HFF-Myc (cell line): ENCODE measurements around the gene TNRC6C.

ENCODE experiments used
- DNase-seq: peaks from one replicate; pipeline ENCODE4 v3.0.0-alpha.2; 2011; ENCODE audit warnings: low read depth; ENCODE audit errors: extremely low read depth
- H3K4me3 ChIP-seq: replicated peaks from 2 replicates; pipeline ENCODE4 v1.5.1; 2011; ENCODE audit warnings: low read depth, mild to moderate bottlenecking, control low read depth, low read length
- TF ChIP-seq, protein P1 (sequence below): IDR thresholded peaks from 2 replicates; pipeline ENCODE4 v1.5.1; 2012; ENCODE audit warnings: mild to moderate bottlenecking, low read depth, low read length, control low read depth; ENCODE audit errors: missing control alignments

Gene TNRC6C

DNA sequence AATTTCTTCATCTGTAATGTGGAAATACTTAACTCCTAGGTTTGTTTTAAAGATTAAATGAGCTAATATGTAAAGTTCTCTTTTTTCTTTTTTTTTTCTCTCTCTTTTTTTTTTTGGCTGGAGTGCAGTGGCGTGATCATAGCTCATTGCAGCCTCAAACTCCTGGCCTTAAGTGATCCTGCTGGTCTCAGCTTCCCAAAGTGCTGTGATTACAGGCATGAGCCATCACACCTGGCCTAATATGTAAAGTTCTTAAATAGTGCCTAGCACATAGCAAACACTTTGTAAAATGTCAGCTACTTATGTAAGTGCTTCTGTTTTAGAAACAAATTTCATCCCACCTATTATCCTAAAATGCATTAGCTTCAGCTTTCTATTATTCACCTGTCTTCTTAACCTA, 130.0 kb downstream of the TNRC6C start:
- TF ChIP-seq, protein P1, sequence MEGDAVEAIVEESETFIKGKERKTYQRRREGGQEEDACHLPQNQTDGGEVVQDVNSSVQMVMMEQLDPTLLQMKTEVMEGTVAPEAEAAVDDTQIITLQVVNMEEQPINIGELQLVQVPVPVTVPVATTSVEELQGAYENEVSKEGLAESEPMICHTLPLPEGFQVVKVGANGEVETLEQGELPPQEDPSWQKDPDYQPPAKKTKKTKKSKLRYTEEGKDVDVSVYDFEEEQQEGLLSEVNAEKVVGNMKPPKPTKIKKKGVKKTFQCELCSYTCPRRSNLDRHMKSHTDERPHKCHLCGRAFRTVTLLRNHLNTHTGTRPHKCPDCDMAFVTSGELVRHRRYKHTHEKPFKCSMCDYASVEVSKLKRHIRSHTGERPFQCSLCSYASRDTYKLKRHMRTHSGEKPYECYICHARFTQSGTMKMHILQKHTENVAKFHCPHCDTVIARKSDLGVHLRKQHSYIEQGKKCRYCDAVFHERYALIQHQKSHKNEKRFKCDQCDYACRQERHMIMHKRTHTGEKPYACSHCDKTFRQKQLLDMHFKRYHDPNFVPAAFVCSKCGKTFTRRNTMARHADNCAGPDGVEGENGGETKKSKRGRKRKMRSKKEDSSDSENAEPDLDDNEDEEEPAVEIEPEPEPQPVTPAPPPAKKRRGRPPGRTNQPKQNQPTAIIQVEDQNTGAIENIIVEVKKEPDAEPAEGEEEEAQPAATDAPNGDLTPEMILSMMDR = no peak
- no peak overlapping the region for H3K4me3 ChIP-seq
- no peak for DNase-seq

DNA sequence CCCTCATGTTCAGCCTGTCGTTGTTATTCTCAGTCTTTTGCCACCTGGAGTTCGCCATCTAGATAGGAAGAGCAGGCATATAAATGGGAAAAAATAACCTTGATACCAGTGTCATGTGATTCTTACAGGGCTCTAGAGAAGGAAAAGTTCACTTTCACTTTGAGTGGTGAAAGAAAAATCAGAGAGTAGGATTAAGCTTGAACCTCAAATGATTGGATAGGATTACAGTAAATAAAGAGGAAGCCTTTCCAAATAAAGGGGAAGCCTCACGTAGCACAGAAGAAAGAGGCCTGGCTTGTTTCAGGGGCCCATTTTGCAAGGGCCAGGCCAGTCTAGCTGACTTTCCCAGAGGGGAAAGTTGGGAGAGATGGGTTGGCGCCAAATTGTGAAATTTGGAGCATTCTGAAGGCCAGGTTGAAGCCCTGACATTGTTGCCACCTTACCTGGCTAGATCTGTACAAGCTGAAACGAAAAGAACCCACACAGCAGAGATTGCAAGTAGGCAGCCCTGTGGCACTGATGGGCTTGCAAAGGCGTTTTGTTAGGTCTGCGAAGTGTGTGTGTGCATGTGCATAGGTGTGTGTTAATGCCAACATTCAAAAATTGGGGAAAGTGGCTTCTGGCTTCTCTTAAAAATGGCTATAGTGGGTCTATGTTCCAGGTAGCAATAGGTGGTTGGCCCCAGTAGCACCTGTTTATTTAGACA, 131.2 kb downstream of the TNRC6C start:
- DNase-seq = no peak
- TF ChIP-seq, protein P1 = no peak

DNA sequence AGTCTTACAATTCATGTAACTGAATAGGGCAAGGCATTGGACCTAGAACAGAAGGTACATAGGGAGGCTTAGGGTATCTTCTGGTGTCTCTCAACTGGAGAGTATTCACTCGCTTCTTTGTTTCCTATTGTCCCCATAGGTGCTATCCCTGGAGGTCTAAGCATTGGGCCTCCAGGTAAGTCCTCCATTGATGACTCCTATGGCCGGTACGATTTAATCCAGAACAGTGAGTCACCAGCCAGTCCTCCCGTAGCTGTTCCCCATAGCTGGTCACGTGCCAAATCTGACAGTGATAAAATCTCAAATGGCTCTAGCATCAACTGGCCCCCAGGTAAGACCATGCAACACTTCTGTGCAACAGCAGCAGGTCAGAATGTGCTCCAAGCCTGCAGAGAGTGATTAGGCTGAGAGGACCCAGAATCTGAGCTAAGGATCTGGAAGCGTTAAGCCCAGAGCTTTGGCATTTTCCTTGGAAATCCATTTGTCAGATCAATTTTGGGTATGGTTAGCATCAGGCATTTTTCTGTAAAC, 134.4 kb downstream of the TNRC6C start:
- TF ChIP-seq, protein P1 = no peak
- no peak overlapping the region for H3K4me3 ChIP-seq
- DNase-seq = no peak

More for the DNA sequence above, 131.2 kb downstream of the TNRC6C start:
- H3K4me3 ChIP-seq = no peak overlapping the region

DNA sequence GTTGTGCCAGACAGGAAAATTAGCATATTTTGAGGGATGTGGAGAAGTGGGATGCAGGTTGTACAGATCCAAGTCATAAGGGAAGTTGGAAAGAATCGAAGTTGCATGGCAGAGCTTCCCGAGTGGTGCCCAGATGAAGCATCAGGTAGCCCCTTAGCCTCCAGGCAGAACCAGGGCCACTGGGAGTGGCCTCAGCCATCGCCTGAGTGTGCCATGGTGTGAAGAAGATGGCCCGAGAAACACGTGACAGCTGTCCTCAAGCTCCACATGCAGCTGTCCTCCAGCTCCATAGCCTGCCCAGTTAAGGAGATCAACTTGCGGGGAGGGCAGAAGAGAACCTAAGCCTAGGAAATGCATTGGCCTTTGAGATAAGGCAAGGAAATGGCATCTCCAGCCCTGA, 136.5 kb downstream of the TNRC6C start:
- TF ChIP-seq, protein P1 = no peak
- no peak for DNase-seq

DNA sequence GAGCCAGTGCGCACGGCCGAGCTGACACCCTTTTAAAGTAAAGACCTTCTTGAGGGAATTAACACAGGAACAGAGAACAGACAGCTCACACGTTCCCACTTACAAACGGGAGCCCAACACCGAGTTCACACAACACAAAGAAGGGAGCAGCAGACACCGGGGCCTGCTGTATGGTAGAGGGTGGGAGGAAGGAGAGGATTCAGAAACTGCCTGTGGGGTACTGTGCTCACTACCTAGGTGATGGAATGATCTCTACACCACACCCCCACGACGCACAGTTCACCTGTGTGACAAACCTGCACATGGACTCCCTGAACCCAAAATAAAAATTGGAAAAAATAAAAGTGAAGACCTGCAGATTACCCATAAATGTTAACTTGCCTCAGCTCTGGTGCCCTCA, 137.6 kb downstream of the TNRC6C start:
- TF ChIP-seq, protein P1 = no peak
- H3K4me3 ChIP-seq = no peak overlapping the region
- no peak for DNase-seq

More for the DNA sequence above, 136.5 kb downstream of the TNRC6C start:
- H3K4me3 ChIP-seq = no peak overlapping the region

DNA sequence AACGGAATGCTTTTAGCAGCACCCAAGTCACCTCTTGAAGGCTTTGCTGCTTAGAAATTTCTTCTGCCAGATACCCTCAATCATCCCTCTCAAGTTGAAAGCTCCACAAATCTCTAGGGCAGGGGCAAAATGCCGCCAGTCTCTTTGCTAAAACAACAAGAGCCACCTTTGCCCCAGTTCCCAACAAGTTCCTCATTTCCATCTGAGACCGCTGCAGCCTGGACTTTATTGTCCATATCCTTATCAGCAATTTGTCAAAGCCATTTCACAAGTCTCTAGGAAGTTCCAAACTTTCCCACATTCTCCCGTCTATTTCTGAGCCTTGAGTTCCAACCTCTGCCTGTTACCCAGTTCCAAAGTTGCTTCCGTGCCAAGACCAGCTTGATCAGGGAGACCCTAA, 142.6 kb downstream of the TNRC6C start:
- no peak for DNase-seq
- no peak overlapping the region for H3K4me3 ChIP-seq
- TF ChIP-seq, protein P1 = no peak
